Ecto neural progenitor cell (in vitro differentiated cells): ENCODE measurements around the gene SIRPA.
A peak's percentile ranks its signal among the peaks of the same experiment; 100 is the strongest.

Experiments used
- DNase-seq: peaks from one replicate; pipeline ENCODE4 v3.0.0-alpha.2; 2018; ENCODE audit warnings: low spot score

Gene SIRPA

GRCh38 chr20:1888796-1889463 is 6.3 kb upstream of the SIRPA start:
- no peak for DNase-seq

GRCh38 chr20:1890469-1891262 is 4.5 kb upstream of the SIRPA start:
- no peak for DNase-seq

GRCh38 chr20:1891263-1892118 is 3.7 kb upstream of the SIRPA start:
- no peak for DNase-seq

GRCh38 chr20:1892119-1892385 is 3.2 kb upstream of the SIRPA start:
- no peak for DNase-seq

GRCh38 chr20:1893721-1894470 is 1.3 kb upstream of the SIRPA start:
- DNase-seq = no peak

GRCh38 chr20:1894471-1894950 is 696 bp upstream of the SIRPA start:
- DNase-seq = peak; percentile 82

- DNase-seq = no peak
Measured at GRCh38 chr20:1895674-1896483, 672 bp downstream of the SIRPA start.

- DNase-seq = no peak
Measured at GRCh38 chr20:1896484-1897258, 1.5 kb downstream of the SIRPA start.

GRCh38 chr20:1897541-1897940 is 2.3 kb downstream of the SIRPA start:
- DNase-seq = no peak

- DNase-seq = no peak
Measured at GRCh38 chr20:1897965-1898464, 2.8 kb downstream of the SIRPA start.

- no peak for DNase-seq
Measured at GRCh38 chr20:1898482-1899240, 3.5 kb downstream of the SIRPA start.

- no peak for DNase-seq
Measured at GRCh38 chr20:1899241-1899525, 4.0 kb downstream of the SIRPA start.

- peak; percentile 71 for DNase-seq
Measured at GRCh38 chr20:1900321-1900801, 5.2 kb downstream of the SIRPA start.

- DNase-seq = no peak
Measured at GRCh38 chr20:1901704-1902103, 6.5 kb downstream of the SIRPA start.

- DNase-seq = no peak
Measured at GRCh38 chr20:1902188-1902587, 7.0 kb downstream of the SIRPA start.

- no peak for DNase-seq
Measured at GRCh38 chr20:1904135-1904534, 8.9 kb downstream of the SIRPA start.

GRCh38 chr20:1905009-1905408 is 9.8 kb downstream of the SIRPA start:
- no peak for DNase-seq

GRCh38 chr20:1905693-1906092 is 10.5 kb downstream of the SIRPA start:
- DNase-seq = no peak

- no peak for DNase-seq
Measured at GRCh38 chr20:1906361-1907051, 11.3 kb downstream of the SIRPA start.
